WTC11 (cell line): ENCODE data around the gene GTF3C2. TPM values are rescaled to one million over a fixed set of nuclear protein-coding genes. Genes with fewer than 3 reads are reported as not detected.

Experiments
- ATAC-seq: fragments of 200-7000 bp; cut with Tn5 transposase; 2 replicates; pipeline ENCODE4 v1.10.0; 2021; ENCODE audit warnings: mild to moderate bottlenecking, moderate library complexity
- Bru-seq: library from RNA; stranded (reverse); fragments of 400-500 nt; gene quantifications from one replicate; lab custom pipeline; 2021; lab: Mats Ljungman, UMichigan
- CTCF ChIA-PET: fragments of 300-600 bp; sonication (Branson Sonifier 250); formaldehyde crosslinking; loops from one replicate; lab custom pipeline; 2021; ENCODE audit warnings: antibody characterized with exemption; lab: Charles Lee
- POLR2A ChIA-PET: fragments of 350-600 bp; sonication (Branson Sonifier 250); formaldehyde crosslinking; loops from one replicate; lab custom pipeline; 2021; ENCODE audit warnings: antibody characterized with exemption; lab: Charles Lee
- DNase-seq: peaks from one replicate; pipeline ENCODE4 v3.0.0; 2021; ENCODE audit warnings: low spot score
- H3K27ac Mint-ChIP-seq: 2 replicates; pipeline ENCODE4 v1.8.0; 2021; ENCODE audit warnings: mixed read lengths
- H3K27me3 Mint-ChIP-seq: 2 replicates; pipeline ENCODE4 v1.8.0; 2021; ENCODE audit warnings: low read depth, mild to moderate bottlenecking, moderate library complexity, mixed read lengths
- H3K36me3 Mint-ChIP-seq: 2 replicates; pipeline ENCODE4 v1.8.0; 2021; ENCODE audit warnings: mixed read lengths
- H3K4me1 Mint-ChIP-seq: 2 replicates; pipeline ENCODE4 v1.8.0; 2022; ENCODE audit warnings: mixed read lengths
- H3K4me3 Mint-ChIP-seq: 2 replicates; pipeline ENCODE4 v1.8.0; 2021; ENCODE audit warnings: mild to moderate bottlenecking, moderate library complexity, mixed read lengths
- H3K9me3 Mint-ChIP-seq: 2 replicates; pipeline ENCODE4 v1.8.0; 2021; ENCODE audit warnings: mixed read lengths
- E2F5 ChIP-seq: sonication (generic); formaldehyde crosslinking; IDR thresholded peaks from 2 replicates; pipeline ENCODE4 v1.8.1; 2022; ENCODE audit warnings: mild to moderate bottlenecking, moderate library complexity, missing genetic modification reagents
- EMX1 ChIP-seq: fragments of 250-450 bp; sonication (Bioruptor Pico); IDR thresholded peaks from 2 replicates; pipeline ENCODE4 v1.8.0; 2021; ENCODE audit warnings: mild to moderate bottlenecking
- FOXK1 ChIP-seq: sonication (generic); formaldehyde crosslinking; IDR thresholded peaks from 2 replicates; pipeline ENCODE4 v1.8.0; 2022; ENCODE audit warnings: mild to moderate bottlenecking, moderate library complexity, missing genetic modification reagents
- IRF2 ChIP-seq: sonication (generic); formaldehyde crosslinking; IDR thresholded peaks from 2 replicates; pipeline ENCODE4 v1.8.0; 2022; ENCODE audit warnings: low read depth, missing genetic modification reagents, borderline replicate concordance
- JAZF1 ChIP-seq: fragments of 250-450 bp; sonication (Bioruptor Pico); IDR thresholded peaks from 2 replicates; pipeline ENCODE4 v1.9.0; 2021; ENCODE audit warnings: moderate library complexity, mild to moderate bottlenecking, inconsistent platforms
- KAT7 ChIP-seq: sonication (generic); formaldehyde crosslinking; IDR thresholded peaks from 2 replicates; pipeline ENCODE4 v1.8.1; 2023; ENCODE audit warnings: missing genetic modification reagents, mild to moderate bottlenecking, borderline replicate concordance
- RELA ChIP-seq: sonication (generic); formaldehyde crosslinking; IDR thresholded peaks from 2 replicates; pipeline ENCODE4 v1.8.1; 2022; ENCODE audit warnings: missing genetic modification reagents, mild to moderate bottlenecking, borderline replicate concordance
- RORB ChIP-seq: fragments of 250-450 bp; sonication (Bioruptor Pico); IDR thresholded peaks from 2 replicates; pipeline ENCODE4 v1.9.0; 2021; ENCODE audit warnings: mild to moderate bottlenecking
- SMAD3 ChIP-seq: sonication (generic); formaldehyde crosslinking; IDR thresholded peaks from 2 replicates; pipeline ENCODE4 v1.8.0; 2022; ENCODE audit warnings: missing genetic modification reagents, mild to moderate bottlenecking, borderline replicate concordance
- SP1 ChIP-seq: sonication (generic); formaldehyde crosslinking; conservative IDR thresholded peaks from 2 replicates; pipeline ENCODE4 v1.8.1; 2022; ENCODE audit warnings: missing genetic modification reagents
- STAT6 ChIP-seq: sonication (generic); formaldehyde crosslinking; conservative IDR thresholded peaks from 2 replicates; pipeline ENCODE4 v1.8.1; 2023; ENCODE audit warnings: mild to moderate bottlenecking, low read depth, missing genetic modification reagents, moderate library complexity
- TP53 ChIP-seq: sonication (generic); formaldehyde crosslinking; IDR thresholded peaks from 2 replicates; pipeline ENCODE4 v1.8.1; 2023; ENCODE audit warnings: mild to moderate bottlenecking, missing genetic modification reagents
- ZNF263 ChIP-seq: sonication (generic); formaldehyde crosslinking; IDR thresholded peaks from 2 replicates; pipeline ENCODE4 v1.8.1; 2022; ENCODE audit warnings: low read depth, mild to moderate bottlenecking, moderate library complexity, missing genetic modification reagents
- ZNF396 ChIP-seq: fragments of 250-450 bp; sonication (Bioruptor Pico); IDR thresholded peaks from 2 replicates; pipeline ENCODE4 v1.8.0; 2021; ENCODE audit warnings: mild to moderate bottlenecking, moderate library complexity, borderline replicate concordance
- ZNF416 ChIP-seq: fragments of 250-450 bp; sonication (Bioruptor Pico); IDR thresholded peaks from 2 replicates; pipeline ENCODE4 v1.9.0; 2021; ENCODE audit warnings: mild to moderate bottlenecking, inconsistent platforms
- ZNF425 ChIP-seq: fragments of 250-450 bp; sonication (Bioruptor Pico); conservative IDR thresholded peaks from 2 replicates; pipeline ENCODE4 v1.9.0; 2021; ENCODE audit warnings: mild to moderate bottlenecking
- long read RNA-seq, 3 experiments: library from RNA in 1 of 3; library from capped mRNA in 1 of 3; library from polyadenylated mRNA in 1 of 3; unstranded in 2 of 3; stranded (forward) in 1 of 3; transcript quantifications; one replicate each; pipeline ENCODE4 v2.0.0, GENCODE V29; 2021
- total RNA-seq: library from RNA; stranded (reverse); gene quantifications from 3 replicates; pipeline ENCODE4 v1.2.3, GENCODE V29; 2021
- TF ChIP-seq, protein P1 (sequence below): sonication (generic); formaldehyde crosslinking; IDR thresholded peaks from 2 replicates; pipeline ENCODE4 v1.8.0; 2022; ENCODE audit warnings: mild to moderate bottlenecking, missing genetic modification reagents
- TF ChIP-seq, protein P2 (sequence below): fragments of 250-450 bp; sonication (Bioruptor Pico); IDR thresholded peaks from 2 replicates; pipeline ENCODE4 v1.9.0; 2021; ENCODE audit warnings: mild to moderate bottlenecking, borderline replicate concordance
- TF ChIP-seq, protein P3 (sequence below): sonication (generic); formaldehyde crosslinking; IDR thresholded peaks from 2 replicates; pipeline ENCODE4 v1.8.0; 2022; ENCODE audit warnings: mild to moderate bottlenecking, missing genetic modification reagents
- TF ChIP-seq, protein P4 (sequence below): fragments of 250-450 bp; sonication (Bioruptor Pico); IDR thresholded peaks from 2 replicates; pipeline ENCODE4 v1.8.0; 2021; ENCODE audit warnings: mild to moderate bottlenecking

Gene GTF3C2
- total RNA-seq (103 to 123 TPM (median 107 TPM) in 3 replicates), Bru-seq, nascent RNA (percentile 81 among the genes with signal in this experiment)
- long read RNA-seq, experiment 1, transcript GTF3C2-202 (19 exons, 3,992 nt) = minor isoform, 5 of 363 reads
- long read RNA-seq, experiment 1, transcript GTF3C2-201 (19 exons, 3,882 nt) = major isoform, 155 of 363 reads
- long read RNA-seq, experiment 1, partial matches to known transcripts = 79 of 363 reads
- long read RNA-seq, experiment 1, other reads (novel, unspliced or antisense) = 122 of 363 reads
- long read RNA-seq, experiment 2, partial matches to known transcripts = 63 of 100 reads
- long read RNA-seq, experiment 2, other reads (novel, unspliced or antisense) = 31 of 100 reads
- long read RNA-seq, experiment 3, partial matches to known transcripts = 13 of 26 reads
- long read RNA-seq, experiment 3, other reads (novel, unspliced or antisense) = 8 of 26 reads

DNA sequence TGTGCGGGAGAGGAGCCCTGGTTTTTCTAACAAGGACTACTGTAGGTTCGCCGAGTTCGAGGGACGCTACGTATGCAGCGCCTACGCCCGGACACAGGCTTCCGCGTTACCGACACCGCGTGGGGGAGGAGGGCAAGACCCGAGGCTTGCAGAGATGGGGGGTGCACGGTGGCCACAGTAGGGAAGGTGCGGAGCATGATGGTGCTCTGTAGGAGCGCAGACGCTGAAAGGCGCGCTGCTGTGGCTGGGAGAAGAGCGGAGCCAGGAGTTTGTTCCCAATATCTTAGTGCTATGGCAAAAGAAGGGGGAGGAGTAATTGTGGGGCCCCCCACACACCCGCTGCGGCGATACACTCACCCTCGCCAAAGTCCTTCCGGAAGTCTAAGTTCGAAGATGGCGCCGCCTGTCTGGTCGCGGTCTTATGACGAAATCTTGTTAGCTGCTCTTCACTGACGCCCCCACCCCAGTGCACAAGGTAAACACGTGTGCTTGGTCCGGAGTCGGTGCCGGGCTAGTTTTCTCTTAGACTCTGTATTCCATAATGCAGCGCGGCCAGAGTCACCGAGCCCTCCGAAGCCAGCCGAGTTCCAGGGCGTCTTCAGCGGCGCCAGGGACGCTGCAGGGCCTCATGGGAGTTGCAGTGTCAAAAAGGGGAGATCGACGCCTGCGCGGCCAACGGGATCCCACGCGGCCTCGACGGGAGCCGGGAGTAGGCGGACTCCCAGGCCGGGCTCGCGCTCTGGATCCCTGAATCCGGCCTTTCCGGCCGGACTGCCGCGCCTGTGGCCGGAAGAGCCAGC is at the start of gene GTF3C2:
Gene GTF3C2, minus strand, starts transcription at position 383 of the 800 bp plus-strand sequence. CDS start 13,210 bp downstream, outside the sequence.
- peaks cover 41% of the 10 kb centered on the region for H3K4me1 Mint-ChIP-seq
- peaks cover 8% of the 10 kb centered on the region for H3K9me3 Mint-ChIP-seq
- H3K27ac Mint-ChIP-seq = peak within 1 kb of the TSS; percentile 100
- DNase-seq = peak; percentile 95
- CTCF ChIA-PET = interaction anchor here (1.3 to 1.9 kb wide), 3 partner anchors 13 to 53 kb away, joined by 3 to 14 read pairs (median 5); partner anchors contain the start of genes EIF2B4 and ZNF513
- H3K4me3 Mint-ChIP-seq = peak within 1 kb of the TSS; percentile 93
- ATAC-seq = peak; percentile 91
- H3K36me3 Mint-ChIP-seq = peaks cover 12% of the 10 kb centered on the region
- H3K27me3 Mint-ChIP-seq = no peaks in the 10 kb centered on the region
- POLR2A ChIA-PET = interaction anchor here (0.6 to 2.3 kb wide), 11 partner anchors 13 to 340 kb away, joined by 3 to 13 read pairs (median 4); partner anchors contain the start of genes CAD, EIF2B4, SLC30A3 and SNX17
- no peak for TF ChIP-seq IRF2
- TF ChIP-seq, protein P1, sequence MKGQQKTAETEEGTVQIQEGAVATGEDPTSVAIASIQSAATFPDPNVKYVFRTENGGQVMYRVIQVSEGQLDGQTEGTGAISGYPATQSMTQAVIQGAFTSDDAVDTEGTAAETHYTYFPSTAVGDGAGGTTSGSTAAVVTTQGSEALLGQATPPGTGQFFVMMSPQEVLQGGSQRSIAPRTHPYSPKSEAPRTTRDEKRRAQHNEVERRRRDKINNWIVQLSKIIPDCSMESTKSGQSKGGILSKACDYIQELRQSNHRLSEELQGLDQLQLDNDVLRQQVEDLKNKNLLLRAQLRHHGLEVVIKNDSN = peak; percentile 68
- no peak for TF ChIP-seq E2F5 (CRISPR knock-in tag)
- TF ChIP-seq SMAD3 (CRISPR knock-in tag) = peak; percentile 57; the same call in 1 of the 2 replicates
- TF ChIP-seq RELA = peak; percentile 52; the same call in 1 of the 2 replicates
- no peak for TF ChIP-seq RORB (CRISPR knock-in tag)
- TF ChIP-seq, protein P2, sequence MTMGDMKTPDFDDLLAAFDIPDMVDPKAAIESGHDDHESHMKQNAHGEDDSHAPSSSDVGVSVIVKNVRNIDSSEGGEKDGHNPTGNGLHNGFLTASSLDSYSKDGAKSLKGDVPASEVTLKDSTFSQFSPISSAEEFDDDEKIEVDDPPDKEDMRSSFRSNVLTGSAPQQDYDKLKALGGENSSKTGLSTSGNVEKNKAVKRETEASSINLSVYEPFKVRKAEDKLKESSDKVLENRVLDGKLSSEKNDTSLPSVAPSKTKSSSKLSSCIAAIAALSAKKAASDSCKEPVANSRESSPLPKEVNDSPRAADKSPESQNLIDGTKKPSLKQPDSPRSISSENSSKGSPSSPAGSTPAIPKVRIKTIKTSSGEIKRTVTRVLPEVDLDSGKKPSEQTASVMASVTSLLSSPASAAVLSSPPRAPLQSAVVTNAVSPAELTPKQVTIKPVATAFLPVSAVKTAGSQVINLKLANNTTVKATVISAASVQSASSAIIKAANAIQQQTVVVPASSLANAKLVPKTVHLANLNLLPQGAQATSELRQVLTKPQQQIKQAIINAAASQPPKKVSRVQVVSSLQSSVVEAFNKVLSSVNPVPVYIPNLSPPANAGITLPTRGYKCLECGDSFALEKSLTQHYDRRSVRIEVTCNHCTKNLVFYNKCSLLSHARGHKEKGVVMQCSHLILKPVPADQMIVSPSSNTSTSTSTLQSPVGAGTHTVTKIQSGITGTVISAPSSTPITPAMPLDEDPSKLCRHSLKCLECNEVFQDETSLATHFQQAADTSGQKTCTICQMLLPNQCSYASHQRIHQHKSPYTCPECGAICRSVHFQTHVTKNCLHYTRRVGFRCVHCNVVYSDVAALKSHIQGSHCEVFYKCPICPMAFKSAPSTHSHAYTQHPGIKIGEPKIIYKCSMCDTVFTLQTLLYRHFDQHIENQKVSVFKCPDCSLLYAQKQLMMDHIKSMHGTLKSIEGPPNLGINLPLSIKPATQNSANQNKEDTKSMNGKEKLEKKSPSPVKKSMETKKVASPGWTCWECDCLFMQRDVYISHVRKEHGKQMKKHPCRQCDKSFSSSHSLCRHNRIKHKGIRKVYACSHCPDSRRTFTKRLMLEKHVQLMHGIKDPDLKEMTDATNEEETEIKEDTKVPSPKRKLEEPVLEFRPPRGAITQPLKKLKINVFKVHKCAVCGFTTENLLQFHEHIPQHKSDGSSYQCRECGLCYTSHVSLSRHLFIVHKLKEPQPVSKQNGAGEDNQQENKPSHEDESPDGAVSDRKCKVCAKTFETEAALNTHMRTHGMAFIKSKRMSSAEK (CRISPR knock-in tag) = no peak
- TF ChIP-seq ZNF396 (CRISPR knock-in tag) = no peak
- TF ChIP-seq, protein P3, sequence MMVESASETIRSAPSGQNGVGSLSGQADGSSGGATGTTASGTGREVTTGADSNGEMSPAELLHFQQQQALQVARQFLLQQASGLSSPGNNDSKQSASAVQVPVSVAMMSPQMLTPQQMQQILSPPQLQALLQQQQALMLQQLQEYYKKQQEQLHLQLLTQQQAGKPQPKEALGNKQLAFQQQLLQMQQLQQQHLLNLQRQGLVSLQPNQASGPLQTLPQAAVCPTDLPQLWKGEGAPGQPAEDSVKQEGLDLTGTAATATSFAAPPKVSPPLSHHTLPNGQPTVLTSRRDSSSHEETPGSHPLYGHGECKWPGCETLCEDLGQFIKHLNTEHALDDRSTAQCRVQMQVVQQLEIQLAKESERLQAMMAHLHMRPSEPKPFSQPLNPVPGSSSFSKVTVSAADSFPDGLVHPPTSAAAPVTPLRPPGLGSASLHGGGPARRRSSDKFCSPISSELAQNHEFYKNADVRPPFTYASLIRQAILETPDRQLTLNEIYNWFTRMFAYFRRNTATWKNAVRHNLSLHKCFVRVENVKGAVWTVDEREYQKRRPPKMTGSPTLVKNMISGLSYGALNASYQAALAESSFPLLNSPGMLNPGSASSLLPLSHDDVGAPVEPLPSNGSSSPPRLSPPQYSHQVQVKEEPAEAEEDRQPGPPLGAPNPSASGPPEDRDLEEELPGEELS (CRISPR knock-in tag) = no peak; the same call in 1 of the 2 replicates
- no peak for TF ChIP-seq EMX1
- TF ChIP-seq ZNF425 (CRISPR knock-in tag) = no peak
- TF ChIP-seq KAT7 (CRISPR knock-in tag) = peak; percentile 34; the same call in 1 of the 2 replicates
- no peak for TF ChIP-seq JAZF1 (CRISPR knock-in tag)
- no peak for TF ChIP-seq ZNF263 (CRISPR knock-in tag)
- peak; percentile 72; the same call in 1 of the 2 replicates for TF ChIP-seq TP53 (CRISPR knock-in tag)
- peak; percentile 85 for TF ChIP-seq SP1 (CRISPR knock-in tag)
- no peak for TF ChIP-seq ZNF416
- TF ChIP-seq STAT6 (CRISPR knock-in tag) = no peak
- TF ChIP-seq, protein P4, sequence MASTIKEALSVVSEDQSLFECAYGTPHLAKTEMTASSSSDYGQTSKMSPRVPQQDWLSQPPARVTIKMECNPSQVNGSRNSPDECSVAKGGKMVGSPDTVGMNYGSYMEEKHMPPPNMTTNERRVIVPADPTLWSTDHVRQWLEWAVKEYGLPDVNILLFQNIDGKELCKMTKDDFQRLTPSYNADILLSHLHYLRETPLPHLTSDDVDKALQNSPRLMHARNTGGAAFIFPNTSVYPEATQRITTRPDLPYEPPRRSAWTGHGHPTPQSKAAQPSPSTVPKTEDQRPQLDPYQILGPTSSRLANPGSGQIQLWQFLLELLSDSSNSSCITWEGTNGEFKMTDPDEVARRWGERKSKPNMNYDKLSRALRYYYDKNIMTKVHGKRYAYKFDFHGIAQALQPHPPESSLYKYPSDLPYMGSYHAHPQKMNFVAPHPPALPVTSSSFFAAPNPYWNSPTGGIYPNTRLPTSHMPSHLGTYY (CRISPR knock-in tag) = no peak
- TF ChIP-seq FOXK1 = peak; percentile 93
